Mammary epithelial cell (primary cell): ENCODE results near the gene SLC9C2.

ENCODE experiments used
- CTCF ChIP-seq, 2 donors: IDR thresholded peaks in 1 of 2; conservative IDR thresholded peaks in 1 of 2; 2 replicates each; pipeline ENCODE4 v1.5.1; 2011 to 2012; ENCODE audit warnings: inconsistent platforms in 2 of 2, low read length in 2 of 2, mild to moderate bottlenecking in 2 of 2, control low read depth in 1 of 2, low read depth in 1 of 2; ENCODE audit not compliant: insufficient read depth in 1 of 2; ENCODE audit errors: extremely low read depth in 1 of 2
- EZH2 ChIP-seq: IDR thresholded peaks from 2 replicates; pipeline ENCODE4 v1.6.1; 2012; ENCODE audit warnings: low read length, inconsistent platforms, borderline replicate concordance

GRCh38 chr1:173467426-173467825 lies 135.4 kb downstream of the SLC9C2 start:
- TF ChIP-seq CTCF (conservative IDR thresholded peaks at IDR 0.05 in 1 of 2, IDR thresholded peaks at IDR 0.05 in 1 of 2; ENCODE audit: extremely low read depth in 1 of 2, insufficient read depth in 1 of 2, low read depth in 1 of 2, low read length in 2 of 2), result no peak
- no peak for TF ChIP-seq EZH2
